ENCODE data around the gene STN1. TPM values are rescaled to one million over a fixed set of nuclear protein-coding genes. Genes with fewer than 3 reads are reported as not detected.

The STN1 gene
- total and polyA plus RNA-seq, 3 donors from 2014 or later, result 48.2 to 50.5 (median 50.1) TPM

DNA sequence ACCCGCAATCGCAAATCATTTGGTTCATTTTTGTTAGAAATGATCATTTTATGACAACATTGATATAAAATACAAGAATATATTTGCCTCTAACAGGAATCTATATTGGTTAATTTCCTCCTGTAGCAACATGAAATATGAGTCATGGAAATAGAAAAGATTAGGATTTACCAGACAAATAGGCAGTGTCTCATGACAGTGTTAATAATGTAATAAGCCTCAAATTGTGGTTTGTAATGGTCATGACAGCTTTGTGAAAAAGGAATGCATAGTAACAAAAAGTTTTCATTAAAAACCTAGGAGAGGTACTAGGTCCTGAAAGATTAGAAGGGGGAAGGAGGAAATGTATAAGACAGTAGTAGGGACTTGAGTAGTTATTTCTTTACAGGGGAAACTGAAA lies 41.0 kb upstream of the STN1 start:
- no peak overlapping the region for H3K27ac ChIP-seq
- H3K9me3 ChIP-seq, result no peaks in the 10 kb centered on the region
- no peaks in the 10 kb centered on the region for H3K4me1 ChIP-seq
- H3K27me3 ChIP-seq, result no peaks in the 10 kb centered on the region
- no peaks in the 10 kb centered on the region for H3K36me3 ChIP-seq (ENCODE audit: low read depth, missing control alignments)
- no peak overlapping the region for H3K4me3 ChIP-seq
- TF ChIP-seq POLR2A (IDR thresholded peaks at IDR 0.05), result no peak
- TF ChIP-seq CTCF (IDR thresholded peaks at IDR 0.05), result no peak
- intact Hi-C loops (cut with DNase I; ENCODE audit: low total_unique reads), result no loop called here
- no peak for DNase-seq
- WGBS, 2 donors, result 95 to 98% methylated on average over 2 of the region's 2 CpGs

- 95 to 98% methylated on average over 1 of the region's 1 CpG for WGBS, 2 donors
These were observed 36.6 kb upstream of the STN1 start for GRCh38 chr10:103954543-103954942.

DNA sequence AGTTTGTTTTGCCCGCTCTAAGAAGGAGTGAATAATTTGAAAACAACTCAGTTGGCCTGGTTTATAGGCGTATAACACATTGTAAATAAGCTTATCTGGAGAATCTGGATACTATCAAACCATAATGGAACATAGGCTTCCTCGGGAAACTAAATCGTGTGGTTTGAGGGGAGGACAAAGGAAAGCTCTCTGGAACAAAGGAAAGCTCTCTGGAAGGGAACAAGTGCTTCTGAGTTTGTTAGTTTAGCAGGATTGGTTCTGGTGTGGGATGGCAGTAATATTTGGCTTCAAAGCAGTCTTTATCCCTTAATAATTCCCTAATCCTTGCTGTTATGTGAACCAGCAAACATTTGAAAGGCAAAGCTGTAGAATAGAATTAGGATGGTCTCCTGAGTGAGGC lies 34.0 kb upstream of the STN1 start:
- Histone ChIP-seq H3K36me3 (ENCODE audit: low read depth, missing control alignments) (no peaks in the 10 kb centered on the region), H3K27me3 (no peaks in the 10 kb centered on the region), H3K27ac (no peak overlapping the region), H3K4me3 (no peak overlapping the region), H3K9me3 (no peaks in the 10 kb centered on the region), H3K4me1 (no peaks in the 10 kb centered on the region)
- DNase-seq, result no peak
- 63 to 80% methylated on average over 4 of the region's 4 CpGs for WGBS, 2 donors
- TF ChIP-seq CTCF (IDR thresholded peaks at IDR 0.05) (no peak), POLR2A (IDR thresholded peaks at IDR 0.05) (no peak)
- intact Hi-C loops (cut with DNase I; ENCODE audit: low total_unique reads), result no loop called here

More at GRCh38 chr10:103954543-103954942, 36.6 kb upstream of the STN1 start:
- Histone ChIP-seq H3K27ac (no peak overlapping the region), H3K27me3 (no peaks in the 10 kb centered on the region), H3K4me1 (no peaks in the 10 kb centered on the region), H3K4me3 (no peak overlapping the region), H3K36me3 (ENCODE audit: low read depth, missing control alignments) (no peaks in the 10 kb centered on the region), H3K9me3 (no peaks in the 10 kb centered on the region)
- DNase-seq, result no peak
- intact Hi-C loops (cut with DNase I; ENCODE audit: low total_unique reads), result no loop called here
- no peak for TF ChIP-seq POLR2A (IDR thresholded peaks at IDR 0.05)
- no peak for TF ChIP-seq CTCF (IDR thresholded peaks at IDR 0.05)

GRCh38 chr10:103951183-103951582 lies 33.2 kb upstream of the STN1 start:
- WGBS, 2 donors, result 65 to 66% methylated on average over 2 of the region's 2 CpGs
- TF ChIP-seq CTCF (IDR thresholded peaks at IDR 0.05) (no peak), POLR2A (IDR thresholded peaks at IDR 0.05) (no peak)
- Histone ChIP-seq H3K4me3 (no peak overlapping the region), H3K27me3 (no peaks in the 10 kb centered on the region), H3K4me1 (no peaks in the 10 kb centered on the region), H3K27ac (no peak overlapping the region), H3K36me3 (ENCODE audit: low read depth, missing control alignments) (no peaks in the 10 kb centered on the region), H3K9me3 (no peaks in the 10 kb centered on the region)
- intact Hi-C loops (cut with DNase I; ENCODE audit: low total_unique reads), result no loop called here
- no peak for DNase-seq

DNA sequence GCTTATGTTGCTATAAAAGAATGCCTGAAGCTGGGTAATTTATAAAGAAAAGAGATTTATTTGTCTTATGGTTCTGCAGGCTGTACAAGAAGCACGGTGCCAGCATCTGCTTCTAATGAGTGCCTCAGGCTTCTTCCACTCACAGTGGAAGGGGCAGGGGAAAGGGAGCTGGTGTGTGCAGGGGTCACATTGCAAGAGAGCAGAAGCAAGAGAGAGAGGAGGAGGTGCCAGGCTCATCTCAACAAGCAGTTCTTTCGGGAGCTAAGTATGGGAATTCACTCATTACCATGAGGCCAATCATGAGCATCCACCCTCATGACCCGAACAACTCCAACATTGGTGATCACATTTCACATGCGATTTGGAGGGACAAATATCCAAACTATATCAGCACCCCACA lies 31.7 kb upstream of the STN1 start:
- 85 to 86% methylated on average over 4 of the region's 4 CpGs for WGBS, 2 donors

More for the DNA sequence above, 31.7 kb upstream of the STN1 start:
- intact Hi-C loops (cut with DNase I; ENCODE audit: low total_unique reads), result no loop called here
- Histone ChIP-seq H3K27me3 (no peaks in the 10 kb centered on the region), H3K4me1 (no peaks in the 10 kb centered on the region), H3K27ac (no peak overlapping the region), H3K4me3 (no peak overlapping the region), H3K9me3 (no peaks in the 10 kb centered on the region), H3K36me3 (ENCODE audit: low read depth, missing control alignments) (no peaks in the 10 kb centered on the region)
- DNase-seq, result no peak
- no peak for TF ChIP-seq CTCF (IDR thresholded peaks at IDR 0.05)
- TF ChIP-seq POLR2A (IDR thresholded peaks at IDR 0.05), result no peak

Data from testis (tissue), 3 donors.